SK-N-SH (cell line): ENCODE data around the gene DPYSL4. TPM values are rescaled to one million over a fixed set of nuclear protein-coding genes. Genes with fewer than 3 reads are reported as not detected.

Source experiments
- CTCF ChIA-PET: fragments of 300-600, 350-600 bp; formaldehyde crosslinking; extraction: SDS; loops from one replicate; lab custom pipeline; 2021; lab: Yijun Ruan, JAX
- POLR2A ChIA-PET: fragments of 350-600 bp; sonication (Branson Sonifier 250); formaldehyde crosslinking; extraction: SDS; loops from one replicate; lab custom pipeline; 2020; ENCODE audit warnings: antibody characterized with exemption, inconsistent platforms; lab: Yijun Ruan, JAX
- DNase-seq: peaks from one replicate; pipeline ENCODE4 v3.0.0; 2012
- H2AFZ ChIP-seq: fragments of 200-600 bp; sonication (generic); 2 replicates; pipeline ENCODE4 v1.8.1; 2016; ENCODE audit warnings: antibody characterized with exemption, mild to moderate bottlenecking, low read depth
- H3F3A ChIP-seq: fragments of 200-600 bp; sonication (generic); replicated peaks from 2 replicates; pipeline ENCODE3; 2016; ENCODE audit warnings: antibody characterized with exemption, mild to moderate bottlenecking; ENCODE audit not compliant: insufficient read depth
- H3K27ac ChIP-seq, 2 experiments: fragments of 200-500 bp in 1 of 2; fragments of 200-600 bp in 1 of 2; sonication (Bioruptor generic) in 1 of 2; sonication (generic), shearing (Covaris generic) in 1 of 2; 2 replicates each; pipeline versions ENCODE4 v1.5.1 to v1.6.1; 2014 to 2016; ENCODE audit warnings: low read depth in 2 of 2, inconsistent platforms in 1 of 2, low read length in 1 of 2, mild to moderate bottlenecking in 1 of 2, mixed read lengths in 1 of 2
- H3K27me3 ChIP-seq: fragments of 200-600 bp; sonication (generic), shearing (Covaris generic); 2 replicates; pipeline ENCODE4 v1.6.1; 2016; ENCODE audit warnings: mixed run types; ENCODE audit not compliant: insufficient read depth
- H3K36me3 ChIP-seq, 2 experiments: fragments of 200-500 bp in 1 of 2; fragments of 200-600 bp in 1 of 2; sonication (Bioruptor generic) in 1 of 2; sonication (generic) in 1 of 2; replicated peaks in 1 of 2; 2 replicates each; pipeline versions ENCODE3 to v1.5.1; 2014 to 2016; ENCODE audit warnings: low read length in 1 of 2, mild to moderate bottlenecking in 1 of 2; ENCODE audit not compliant: insufficient read depth in 2 of 2, control insufficient read depth in 1 of 2
- H3K4me1 ChIP-seq, 2 experiments: fragments of 200-500 bp in 1 of 2; fragments of 200-600 bp in 1 of 2; sonication (Bioruptor generic) in 1 of 2; sonication (generic), shearing (Covaris generic) in 1 of 2; 2 replicates each; pipeline versions ENCODE4 v1.5.1 to v1.6.1; 2014 to 2016; ENCODE audit warnings: low read depth in 1 of 2, low read length in 1 of 2, mixed run types in 1 of 2; ENCODE audit not compliant: insufficient read depth in 2 of 2, control insufficient read depth in 1 of 2
- H3K4me2 ChIP-seq: fragments of 200-600 bp; sonication (generic), shearing (Covaris generic); 2 replicates; pipeline ENCODE4 v1.6.1; 2017; ENCODE audit warnings: mixed run types
- H3K4me3 ChIP-seq, 2 experiments: fragments of 200-500 bp in 1 of 2; fragments of 200-600 bp in 1 of 2; sonication (Bioruptor generic) in 1 of 2; sonication (generic), shearing (Covaris generic) in 1 of 2; 2 replicates each; pipeline versions ENCODE4 v1.5.1 to v1.8.1; 2014 to 2016; ENCODE audit warnings: low read depth in 2 of 2, inconsistent platforms in 1 of 2, low read length in 1 of 2, mild to moderate bottlenecking in 1 of 2, mixed read lengths in 1 of 2, moderate library complexity in 1 of 2
- H3K79me2 ChIP-seq: fragments of 200-600 bp; sonication (generic); 2 replicates; pipeline ENCODE4 v1.8.1; 2017; ENCODE audit warnings: mild to moderate bottlenecking; ENCODE audit not compliant: insufficient read depth
- H3K9ac ChIP-seq: fragments of 200-600 bp; sonication (generic); 2 replicates; pipeline ENCODE4 v1.6.1; 2017; ENCODE audit warnings: mixed run types
- H3K9me2 ChIP-seq: fragments of 200-600 bp; sonication (generic); 2 replicates; pipeline ENCODE4 v1.6.1; 2017; ENCODE audit warnings: mixed run types
- H3K9me3 ChIP-seq: fragments of 200-600 bp; sonication (generic); 2 replicates; pipeline ENCODE4 v1.6.1; 2017; ENCODE audit warnings: mixed run types, mild to moderate bottlenecking, moderate library complexity
- H4K20me1 ChIP-seq: fragments of 200-600 bp; sonication (generic); 2 replicates; pipeline ENCODE4 v1.6.1; 2017; ENCODE audit warnings: mild to moderate bottlenecking, mixed run types; ENCODE audit not compliant: insufficient read depth
- ELF1 ChIP-seq: IDR thresholded peaks from 2 replicates; pipeline ENCODE4 v1.4.0; 2012
- FOSL2 ChIP-seq: IDR thresholded peaks from 2 replicates; pipeline ENCODE4 v1.4.0; 2012; ENCODE audit warnings: low read depth, mild to moderate bottlenecking, moderate library complexity, borderline replicate concordance
- FOXJ3 ChIP-seq: sonication (generic); formaldehyde crosslinking; IDR thresholded peaks from 2 replicates; pipeline ENCODE4 v1.5.1; 2020; ENCODE audit warnings: mild to moderate bottlenecking, missing genetic modification reagents
- GABPA ChIP-seq: IDR thresholded peaks from 2 replicates; pipeline ENCODE4 v1.4.0; 2012; ENCODE audit warnings: low read depth, mild to moderate bottlenecking
- GATA2 ChIP-seq: sonication (generic); formaldehyde crosslinking; IDR thresholded peaks from 2 replicates; pipeline ENCODE4 v1.5.0; 2020; ENCODE audit warnings: mild to moderate bottlenecking, missing genetic modification reagents
- JUND ChIP-seq: IDR thresholded peaks from 2 replicates; pipeline ENCODE4 v1.4.0; 2012
- MXI1 ChIP-seq: IDR thresholded peaks from 2 replicates; pipeline ENCODE4 v1.6.1; 2012; ENCODE audit warnings: mild to moderate bottlenecking, low read depth, low read length, improper control_type of control experiment
- NRF1 ChIP-seq: IDR thresholded peaks from 2 replicates; pipeline ENCODE4 v1.6.1; 2012; ENCODE audit warnings: low read depth, mild to moderate bottlenecking, low read length
- POLR2AphosphoS5 ChIP-seq: IDR thresholded peaks from 2 replicates; pipeline ENCODE4 v1.6.1; 2012; ENCODE audit warnings: low read depth, low read length
- SMC3 ChIP-seq: IDR thresholded peaks from 2 replicates; pipeline ENCODE4 v1.6.1; 2012; ENCODE audit warnings: low read depth, low read length, improper control_type of control experiment
- TCF12 ChIP-seq: IDR thresholded peaks from 2 replicates; pipeline ENCODE4 v1.4.0; 2012
- TEAD4 ChIP-seq: IDR thresholded peaks from 2 replicates; pipeline ENCODE4 v1.4.0; 2012; ENCODE audit warnings: mild to moderate bottlenecking, borderline replicate concordance; ENCODE audit not compliant: insufficient read depth
- YY1 ChIP-seq: IDR thresholded peaks from 2 replicates; pipeline ENCODE4 v1.4.0; 2012; ENCODE audit warnings: low read depth, mild to moderate bottlenecking
- WGBS: methylation state at CpG from one replicate; pipeline ENCODE4 v1.1.6; 2017; ENCODE audit warnings: low lambda C conversion rate; 5-methylcytosine and 5-hydroxymethylcytosine counted together
- polyA plus RNA-seq, 3 experiments: library from polyadenylated mRNA; depleted of rRNA; stranded (reverse); fragments of >200 nt; gene quantifications; 2 replicates each; pipeline ENCODE4 v1.2.3, GENCODE V29; 2012
- TF ChIP-seq, protein P1 (sequence below): IDR thresholded peaks from 2 replicates; pipeline ENCODE4; 2012
- TF ChIP-seq, protein P2 (sequence below): fragments of 200-600 bp; sonication (generic); IDR thresholded peaks from 2 replicates; pipeline ENCODE4 v1.6.1; 2017; ENCODE audit warnings: antibody characterized with exemption, mild to moderate bottlenecking, moderate library complexity

The DPYSL4 gene
- polyA plus RNA-seq, 1 of the 3 experiments (the other 2 are of a cell fraction), result 21.8 TPM

DNA sequence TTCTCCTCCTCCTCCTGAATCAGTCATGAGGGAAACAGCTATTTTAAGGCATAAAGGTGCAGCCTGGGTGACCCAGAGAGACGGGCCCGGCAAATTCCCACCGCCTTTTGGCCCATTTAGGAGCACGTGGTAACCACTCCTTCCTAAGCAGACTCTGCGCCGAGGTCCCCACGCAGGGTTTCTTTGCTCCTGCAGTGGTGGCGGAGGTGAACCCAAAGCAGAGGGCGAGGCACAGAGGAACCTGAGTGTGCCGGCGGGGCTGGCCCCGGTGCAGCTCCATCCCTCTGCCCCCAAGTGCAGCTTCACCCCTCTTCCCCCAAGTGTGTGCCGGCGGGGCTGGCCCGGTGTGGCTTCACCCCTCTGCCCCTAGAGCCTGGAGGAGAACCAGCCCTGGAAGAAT is 50.6 kb downstream of the DPYSL4 start:
- CTCF ChIA-PET, result interaction anchor here (0.9 to 3.2 kb wide), 6 partner anchors 12 to 123 kb away, joined by 3 to 24 read pairs (median 8); no protein-coding TSS in a partner anchor
- peaks cover 0 to 55% of the 10 kb centered on the region in 2 experiments; a peak in 1 of 4 replicates for H3K4me1 ChIP-seq
- H3K4me2 ChIP-seq, result no peak overlapping the region
- no peaks in the 10 kb centered on the region for H3K79me2 ChIP-seq
- H3K27me3 ChIP-seq, result no peaks in the 10 kb centered on the region
- 94% methylated on average over 9 of the region's 15 CpGs for WGBS
- H3K9ac ChIP-seq, result no peak overlapping the region
- H3F3A ChIP-seq, result no peaks in the 10 kb centered on the region
- TF ChIP-seq, protein P1, sequence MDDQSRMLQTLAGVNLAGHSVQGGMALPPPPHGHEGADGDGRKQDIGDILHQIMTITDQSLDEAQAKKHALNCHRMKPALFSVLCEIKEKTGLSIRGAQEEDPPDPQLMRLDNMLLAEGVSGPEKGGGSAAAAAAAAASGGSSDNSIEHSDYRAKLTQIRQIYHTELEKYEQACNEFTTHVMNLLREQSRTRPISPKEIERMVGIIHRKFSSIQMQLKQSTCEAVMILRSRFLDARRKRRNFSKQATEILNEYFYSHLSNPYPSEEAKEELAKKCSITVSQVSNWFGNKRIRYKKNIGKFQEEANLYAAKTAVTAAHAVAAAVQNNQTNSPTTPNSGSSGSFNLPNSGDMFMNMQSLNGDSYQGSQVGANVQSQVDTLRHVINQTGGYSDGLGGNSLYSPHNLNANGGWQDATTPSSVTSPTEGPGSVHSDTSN, result no peak
- no peak for TF ChIP-seq NRF1
- no peak for TF ChIP-seq GABPA
- TF ChIP-seq JUND, result no peak
- no peak for TF ChIP-seq FOSL2
- no peak for TF ChIP-seq YY1
- TF ChIP-seq SMC3, result no peak
- no peak for TF ChIP-seq ELF1
- TF ChIP-seq, protein P2, sequence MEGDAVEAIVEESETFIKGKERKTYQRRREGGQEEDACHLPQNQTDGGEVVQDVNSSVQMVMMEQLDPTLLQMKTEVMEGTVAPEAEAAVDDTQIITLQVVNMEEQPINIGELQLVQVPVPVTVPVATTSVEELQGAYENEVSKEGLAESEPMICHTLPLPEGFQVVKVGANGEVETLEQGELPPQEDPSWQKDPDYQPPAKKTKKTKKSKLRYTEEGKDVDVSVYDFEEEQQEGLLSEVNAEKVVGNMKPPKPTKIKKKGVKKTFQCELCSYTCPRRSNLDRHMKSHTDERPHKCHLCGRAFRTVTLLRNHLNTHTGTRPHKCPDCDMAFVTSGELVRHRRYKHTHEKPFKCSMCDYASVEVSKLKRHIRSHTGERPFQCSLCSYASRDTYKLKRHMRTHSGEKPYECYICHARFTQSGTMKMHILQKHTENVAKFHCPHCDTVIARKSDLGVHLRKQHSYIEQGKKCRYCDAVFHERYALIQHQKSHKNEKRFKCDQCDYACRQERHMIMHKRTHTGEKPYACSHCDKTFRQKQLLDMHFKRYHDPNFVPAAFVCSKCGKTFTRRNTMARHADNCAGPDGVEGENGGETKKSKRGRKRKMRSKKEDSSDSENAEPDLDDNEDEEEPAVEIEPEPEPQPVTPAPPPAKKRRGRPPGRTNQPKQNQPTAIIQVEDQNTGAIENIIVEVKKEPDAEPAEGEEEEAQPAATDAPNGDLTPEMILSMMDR, result no peak
- no peak for TF ChIP-seq TCF12
- no peak for TF ChIP-seq MXI1
- TF ChIP-seq TEAD4, result no peak
- no peak for TF ChIP-seq FOXJ3 (CRISPR knock-in tag)
- H3K27ac ChIP-seq, result peak overlapping the region in 1 of 2 experiments; percentile 99; a peak in 2 of 4 replicates
- POLR2A ChIA-PET, result interaction anchor here (1.1 kb wide), 1 partner anchor 57 kb away, joined by 4 read pairs; no protein-coding TSS in a partner anchor
- H3K4me3 ChIP-seq, result no peak overlapping the region
- H3K36me3 ChIP-seq, result no peaks in the 10 kb centered on the region
- no peak for DNase-seq
- no peak overlapping the region for H2AFZ ChIP-seq
- no peaks in the 10 kb centered on the region for H3K9me3 ChIP-seq
- no peaks in the 10 kb centered on the region for H3K9me2 ChIP-seq
- H4K20me1 ChIP-seq, result no peaks in the 10 kb centered on the region

DNA sequence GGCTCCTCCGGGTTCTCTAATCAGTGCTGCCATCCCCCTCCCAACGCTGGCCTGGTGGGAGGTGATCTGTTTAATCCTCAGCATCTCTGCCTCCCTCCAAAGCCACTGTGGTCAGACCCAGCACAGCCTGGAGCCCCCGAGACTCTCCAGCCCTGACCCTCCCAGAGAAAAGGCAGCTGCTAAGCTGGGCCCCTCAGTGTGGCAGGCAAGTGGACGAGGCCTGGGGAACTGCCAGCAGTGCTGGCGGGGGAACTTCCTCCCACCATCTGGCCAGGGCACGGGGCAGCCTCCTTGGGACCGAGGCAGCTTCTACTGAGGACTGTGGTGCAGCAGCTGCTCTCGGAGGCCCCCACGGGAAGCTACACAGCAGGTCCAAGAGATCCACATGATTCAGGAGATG is 51.1 kb downstream of the DPYSL4 start:
- peak overlapping the region in 1 of 2 experiments; percentile 99; a peak in 2 of 4 replicates for H3K27ac ChIP-seq
- H3F3A ChIP-seq, result no peaks in the 10 kb centered on the region
- no peak overlapping the region for H3K4me3 ChIP-seq
- ChIA-PET POLR2A (interaction anchor here (1.1 kb wide), 1 partner anchor 56 kb away, joined by 4 read pairs; no protein-coding TSS in a partner anchor), CTCF (interaction anchor here (0.9 to 3.2 kb wide), 6 partner anchors 12 to 123 kb away, joined by 3 to 24 read pairs (median 8); no protein-coding TSS in a partner anchor)
- no peaks in the 10 kb centered on the region for H3K9me2 ChIP-seq
- H3K9ac ChIP-seq, result no peak overlapping the region
- no peaks in the 10 kb centered on the region for H4K20me1 ChIP-seq
- no peaks in the 10 kb centered on the region for H3K79me2 ChIP-seq
- no peak overlapping the region for H3K4me2 ChIP-seq
- WGBS, result 60% methylated on average over 7 of the region's 9 CpGs
- no peaks in the 10 kb centered on the region for H3K36me3 ChIP-seq
- DNase-seq, result peak; percentile 84
- H3K27me3 ChIP-seq, result no peaks in the 10 kb centered on the region
- H3K9me3 ChIP-seq, result no peaks in the 10 kb centered on the region
- TF ChIP-seq, protein P2, result no peak
- TF ChIP-seq POLR2AphosphoS5 (no peak), GATA2 (CRISPR knock-in tag) (peak; percentile 36; the same call in 1 of the 2 replicates), FOXJ3 (CRISPR knock-in tag) (no peak)
- H3K4me1 ChIP-seq, result peaks cover 0 to 60% of the 10 kb centered on the region in 2 experiments; a peak in 1 of 4 replicates
- no peak overlapping the region for H2AFZ ChIP-seq
